GM23338 (cell line): ENCODE measurements around the gene MTARC2. TPM values are rescaled to one million over a fixed set of nuclear protein-coding genes. Genes with fewer than 3 reads are reported as not detected.

Experiments
- ATAC-seq: fragments of 200-7000 bp; cut with Tn5 transposase; 3 replicates; pipeline ENCODE4 v1.9.1; 2020
- DNase-seq: peaks from one replicate; pipeline ENCODE4 v3.0.0-alpha.2; 2015; ENCODE audit warnings: low spot score
- H2AFZ ChIP-seq: fragments of 200-600 bp; sonication (generic); 2 replicates; pipeline ENCODE4 v1.8.0; 2016; ENCODE audit warnings: antibody characterized with exemption, mild to moderate bottlenecking, moderate library complexity
- H3F3A ChIP-seq: fragments of 200-600 bp; sonication (generic); replicated peaks from 2 replicates; pipeline ENCODE4 v1.8.0; 2017; ENCODE audit warnings: antibody characterized with exemption, mixed run types, low read depth
- H3K27ac ChIP-seq: fragments of 200-600 bp; sonication (generic); 2 replicates; pipeline ENCODE4 v1.6.1; 2016; ENCODE audit warnings: low read depth
- H3K27me3 ChIP-seq: fragments of 200-600 bp; sonication (generic); 2 replicates; pipeline ENCODE4 v1.8.0; 2016; ENCODE audit warnings: mild to moderate bottlenecking, mixed run types, moderate library complexity; ENCODE audit not compliant: insufficient read depth
- H3K36me3 ChIP-seq: fragments of 200-600 bp; sonication (generic); 2 replicates; pipeline ENCODE4 v1.8.0; 2016; ENCODE audit warnings: mild to moderate bottlenecking; ENCODE audit not compliant: insufficient read depth
- H3K4me1 ChIP-seq: fragments of 200-600 bp; sonication (generic); 2 replicates; pipeline ENCODE4 v1.8.0; 2016; ENCODE audit warnings: mild to moderate bottlenecking, moderate library complexity; ENCODE audit not compliant: insufficient read depth
- H3K4me2 ChIP-seq: fragments of 200-600 bp; sonication (generic); 2 replicates; pipeline ENCODE4 v1.7.1; 2017; ENCODE audit warnings: mixed run types
- H3K4me3 ChIP-seq: fragments of 200-600 bp; sonication (generic); 2 replicates; pipeline ENCODE4 v1.6.1; 2016; ENCODE audit warnings: mixed run types
- H3K79me2 ChIP-seq: fragments of 200-600 bp; sonication (generic); replicated peaks from 2 replicates; pipeline ENCODE4 v1.8.0; 2017; ENCODE audit warnings: mild to moderate bottlenecking; ENCODE audit not compliant: insufficient read depth
- H3K9me2 ChIP-seq: fragments of 200-600 bp; sonication (generic); 2 replicates; pipeline ENCODE4 v1.8.0; 2017; ENCODE audit not compliant: insufficient read depth
- H4K20me1 ChIP-seq: fragments of 200-600 bp; sonication (generic); replicated peaks from 2 replicates; pipeline ENCODE4 v1.8.0; 2017; ENCODE audit warnings: mild to moderate bottlenecking; ENCODE audit not compliant: insufficient read depth
- H3K27ac Mint-ChIP-seq: 2 replicates; pipeline ENCODE4 v1.8.0; 2020; ENCODE audit warnings: inconsistent platforms, mild to moderate bottlenecking, moderate library complexity, mixed read lengths
- H3K27me3 Mint-ChIP-seq: 3 replicates; pipeline ENCODE4 v1.8.0; 2022; ENCODE audit warnings: low read depth, mild to moderate bottlenecking, moderate library complexity, mixed read lengths, inconsistent platforms; ENCODE audit not compliant: insufficient read depth, poor library complexity
- H3K36me3 Mint-ChIP-seq: 3 replicates; pipeline ENCODE4 v1.8.0; 2021; ENCODE audit warnings: low read depth, mild to moderate bottlenecking, inconsistent platforms, moderate library complexity, mixed read lengths
- H3K4me1 Mint-ChIP-seq: 3 replicates; pipeline ENCODE4 v1.8.0; 2020; ENCODE audit warnings: mild to moderate bottlenecking, inconsistent platforms, mixed read lengths
- H3K4me3 Mint-ChIP-seq: 3 replicates; pipeline ENCODE4 v1.8.0; 2021; ENCODE audit warnings: moderate library complexity, mild to moderate bottlenecking, inconsistent platforms, mixed read lengths
- H3K9me3 Mint-ChIP-seq: 3 replicates; pipeline ENCODE4 v1.8.0; 2020; ENCODE audit warnings: moderate library complexity, mild to moderate bottlenecking, inconsistent platforms, mixed read lengths
- CREB1 ChIP-seq: fragments of 250-450 bp; sonication (Bioruptor Pico); IDR thresholded peaks from 2 replicates; pipeline ENCODE4 v1.5.0; 2020; ENCODE audit warnings: low read depth, mild to moderate bottlenecking, moderate library complexity
- CTCF ChIP-seq, 2 experiments: fragments of 200-600 bp in 1 of 2; sonication (generic) in 1 of 2; conservative IDR thresholded peaks; 2 replicates each; pipeline versions ENCODE4 v1.5.1 to v1.6.1; 2016 to 2017; ENCODE audit warnings: antibody characterized with exemption in 2 of 2, low read depth in 2 of 2, mild to moderate bottlenecking in 2 of 2, moderate library complexity in 1 of 2
- ETS1 ChIP-seq: IDR thresholded peaks from 2 replicates; pipeline ENCODE4 v1.6.1; 2016; ENCODE audit warnings: antibody characterized with exemption
- EZH2 ChIP-seq: fragments of 200-600 bp; sonication (generic); IDR thresholded peaks from one replicate; pipeline ENCODE4 v1.8.0; 2017; ENCODE audit warnings: antibody characterized with exemption, mild to moderate bottlenecking, low read depth; ENCODE audit not compliant: unreplicated experiment
- EZH2phosphoT487 ChIP-seq: fragments of 200-600 bp; sonication (generic); IDR thresholded peaks from one replicate; pipeline ENCODE4 v1.8.1; 2018; ENCODE audit warnings: antibody characterized with exemption; ENCODE audit not compliant: unreplicated experiment
- JUNB ChIP-seq: IDR thresholded peaks from one replicate; pipeline ENCODE4 v1.6.1; 2016; ENCODE audit warnings: antibody characterized with exemption; ENCODE audit not compliant: unreplicated experiment
- NANOG ChIP-seq: IDR thresholded peaks from 2 replicates; pipeline ENCODE4 v1.6.1; 2016; ENCODE audit warnings: antibody characterized with exemption, borderline replicate concordance
- POLR2AphosphoS5 ChIP-seq: IDR thresholded peaks from 2 replicates; pipeline ENCODE4 v1.6.1; 2016; ENCODE audit warnings: antibody characterized with exemption, low read depth
- REST ChIP-seq: IDR thresholded peaks from one replicate; pipeline ENCODE4 v1.6.1; 2018; ENCODE audit warnings: antibody characterized with exemption; ENCODE audit not compliant: unreplicated experiment
- STAT1 ChIP-seq: IDR thresholded peaks from one replicate; pipeline ENCODE4 v1.6.1; 2016; ENCODE audit warnings: antibody characterized with exemption; ENCODE audit not compliant: unreplicated experiment
- ZNF114 ChIP-seq: fragments of 250-450 bp; sonication (Bioruptor Pico); IDR thresholded peaks from 2 replicates; pipeline ENCODE4 v1.5.0; 2020; ENCODE audit warnings: mild to moderate bottlenecking, moderate library complexity
- ZNF331 ChIP-seq: fragments of 250-450 bp; sonication (Bioruptor Pico); IDR thresholded peaks from 2 replicates; pipeline ENCODE4 v1.5.0; 2020; ENCODE audit warnings: low read depth, mild to moderate bottlenecking, moderate library complexity
- ZNF462 ChIP-seq: fragments of 250-450 bp; sonication (Bioruptor Pico); IDR thresholded peaks from 2 replicates; pipeline ENCODE4 v1.5.0; 2020; ENCODE audit warnings: mild to moderate bottlenecking, moderate library complexity
- polyA plus RNA-seq: library from polyadenylated mRNA; unstranded; fragments of >200 nt; fragmentation: Nextera tagmentation; extraction: Ambion mirVana; gene quantifications from 2 replicates; pipeline ENCODE4 v1.2.1, GENCODE V29; 2016
- total RNA-seq: library from RNA; depleted of rRNA; stranded (reverse); fragments of >200 nt; shearing (Covaris generic); gene quantifications from 2 replicates; pipeline ENCODE4 v1.2.3, GENCODE V29; 2014

Gene MTARC2
- total and polyA plus RNA-seq, 2 experiments from 2014 or later, result 4.1 to 8.0 TPM

GRCh38 chr1:220707160-220707559 lies 41.0 kb upstream of the MTARC2 start (continued):
- TF ChIP-seq NANOG, result no peak
- TF ChIP-seq ZNF331 (CRISPR knock-in tag), result no peak

GRCh38 chr1:220708244-220708643 lies 39.9 kb upstream of the MTARC2 start:
- H3K4me3 Mint-ChIP-seq, result no peak overlapping the region
- H3K36me3 Mint-ChIP-seq, result no peaks in the 10 kb centered on the region
- Histone ChIP-seq H3K9me2 (0 out of 2 replicates have a peak, but pooled peaks cover 3% of the 10 kb centered on the region), H3K4me1 (0 out of 2 replicates have a peak, but pooled peaks cover under 1% of the 10 kb centered on the region), H2AFZ (no peak overlapping the region), H3K27me3 (no peaks in the 10 kb centered on the region), H3K79me2 (no peaks in the 10 kb centered on the region), H3K36me3 (no peaks in the 10 kb centered on the region), H3K4me3 (no peak overlapping the region), H3K27ac (no peak overlapping the region), H3F3A (no peaks in the 10 kb centered on the region), H4K20me1 (no peaks in the 10 kb centered on the region), H3K4me2 (no peak overlapping the region)
- no peak overlapping the region for H3K27ac Mint-ChIP-seq
- no peak for TF ChIP-seq NANOG
- TF ChIP-seq ZNF114 (CRISPR knock-in tag), result no peak
- no peak for TF ChIP-seq STAT1
- no peak for TF ChIP-seq ETS1
- no peak for TF ChIP-seq REST
- TF ChIP-seq JUNB, result no peak
- TF ChIP-seq POLR2AphosphoS5, result no peak
- no peak for TF ChIP-seq CTCF (conservative IDR thresholded peaks at IDR 0.05; ENCODE audit: low read depth in 2 of 2)
- TF ChIP-seq EZH2, result no peak
- no peak for TF ChIP-seq EZH2phosphoT487
- TF ChIP-seq CREB1 (CRISPR knock-in tag), result no peak
- no peak for TF ChIP-seq ZNF462 (CRISPR knock-in tag)
- TF ChIP-seq ZNF331 (CRISPR knock-in tag), result no peak
- DNase-seq (no peak), ATAC-seq (no peak)
- H3K4me1 Mint-ChIP-seq, result peaks cover 14% of the 10 kb centered on the region
- peaks cover 4% of the 10 kb centered on the region for H3K27me3 Mint-ChIP-seq
- H3K9me3 Mint-ChIP-seq, result no peaks in the 10 kb centered on the region
